ENCODE data around the gene USP33. TPM values are rescaled to one million over a fixed set of nuclear protein-coding genes. Genes with fewer than 3 reads are reported as not detected.
"Not testable (repeated sequence)": the region's sequence is repeated elsewhere in the genome, so short reads cannot be mapped to it uniquely, and the experiment has no call there.

Gene USP33
- polyA plus RNA-seq, 1 of the 3 experiments (the other 2 are of a cell fraction): 26.3 TPM

DNA sequence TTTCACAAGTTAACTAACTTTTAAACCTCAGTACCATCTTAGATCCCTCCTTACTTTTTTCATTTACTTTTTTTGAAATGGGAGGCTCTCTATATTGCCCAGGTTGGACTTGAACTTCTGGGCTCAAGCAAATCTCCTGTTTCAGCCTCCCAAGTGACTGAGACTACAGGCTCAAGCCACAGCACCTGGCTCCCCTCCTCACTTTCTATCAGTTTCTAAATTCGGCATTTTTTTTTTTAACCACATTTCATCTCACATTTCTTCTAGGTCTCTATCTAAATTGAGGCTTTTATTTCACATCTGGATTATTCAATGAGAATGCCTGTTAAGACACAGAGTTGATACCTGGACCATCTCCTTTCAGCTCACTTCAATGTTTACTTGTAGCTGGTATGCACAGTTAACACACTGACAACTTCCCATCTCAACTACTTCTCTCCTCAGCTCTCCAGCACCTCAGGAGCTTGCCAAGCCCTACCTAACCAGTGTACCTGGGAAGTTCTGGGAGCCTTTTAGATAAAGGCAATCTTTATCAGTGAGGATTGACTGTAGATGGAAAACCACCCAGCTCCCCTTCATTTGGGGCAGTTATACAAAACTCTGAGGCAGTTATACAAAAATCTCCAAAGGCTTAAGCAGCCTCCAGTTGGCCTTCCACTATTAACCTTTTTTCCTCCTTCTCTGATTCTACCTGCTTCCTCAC, 3.4 kb downstream of the USP33 start:
- peaks cover 3 to 7% of the 10 kb centered on the region in 2 experiments; a peak in 3 of 4 replicates for H3K4me1 ChIP-seq (ENCODE audit: control insufficient read depth in 1 of 2, insufficient read depth in 2 of 2, low read depth in 1 of 2, low read length in 1 of 2)
- 94% methylated on average over 1 of the region's 1 CpG for WGBS (ENCODE audit: low lambda C conversion rate)
- H3K36me3 ChIP-seq (replicated peaks in 1 of 2; ENCODE audit: control insufficient read depth in 1 of 2, insufficient read depth in 2 of 2, low read length in 1 of 2): no peaks in the 10 kb centered on the region
- peaks cover 84% of the 10 kb centered on the region for H3K79me2 ChIP-seq (ENCODE audit: insufficient read depth)
- peaks cover 73% of the 10 kb centered on the region for H4K20me1 ChIP-seq (ENCODE audit: insufficient read depth)
- H3K27ac ChIP-seq (ENCODE audit: low read depth in 2 of 2, low read length in 1 of 2): no peak overlapping the region
- ChIA-PET POLR2A (no interaction called here), CTCF (interaction anchor here (0.9 to 1.4 kb wide), 3 partner anchors 14 to 91 kb away, joined by 3 read pairs; partner anchors contain the start of gene ZZZ3)
- no peak overlapping the region for H3K9ac ChIP-seq
- no peak overlapping the region for H2AFZ ChIP-seq (ENCODE audit: low read depth)
- no peaks in the 10 kb centered on the region for H3K9me3 ChIP-seq
- H3K4me2 ChIP-seq: no peak overlapping the region
- no peak overlapping the region for H3K4me3 ChIP-seq (ENCODE audit: low read depth in 2 of 2, low read length in 1 of 2)
- no peaks in the 10 kb centered on the region for H3K9me2 ChIP-seq
- TF ChIP-seq, protein P1, sequence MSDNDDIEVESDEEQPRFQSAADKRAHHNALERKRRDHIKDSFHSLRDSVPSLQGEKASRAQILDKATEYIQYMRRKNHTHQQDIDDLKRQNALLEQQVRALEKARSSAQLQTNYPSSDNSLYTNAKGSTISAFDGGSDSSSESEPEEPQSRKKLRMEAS (IDR thresholded peaks at IDR 0.05; ENCODE audit: low read depth): no peak
- TF ChIP-seq FOSL2 (IDR thresholded peaks at IDR 0.05; ENCODE audit: borderline replicate concordance, low read depth) (no peak), NFIC (IDR thresholded peaks at IDR 0.05; ENCODE audit: borderline replicate concordance) (no peak), GATA2 (CRISPR knock-in tag; IDR thresholded peaks at IDR 0.05) (no peak), JUND (IDR thresholded peaks at IDR 0.05) (no peak), PBX3 (IDR thresholded peaks at IDR 0.05) (no peak), YY1 (IDR thresholded peaks at IDR 0.05; ENCODE audit: low read depth) (no peak), FOXJ3 (CRISPR knock-in tag; IDR thresholded peaks at IDR 0.05) (no peak), NRF1 (IDR thresholded peaks at IDR 0.05; ENCODE audit: low read depth, low read length) (no peak), RFX5 (IDR thresholded peaks at IDR 0.05; ENCODE audit: low read length) (no peak), POLR2AphosphoS5 (IDR thresholded peaks at IDR 0.05; ENCODE audit: low read depth, low read length) (no peak), SIN3A (IDR thresholded peaks at IDR 0.05; ENCODE audit: borderline replicate concordance, low read depth, low read length) (no peak), RAD21 (IDR thresholded peaks at IDR 0.05; ENCODE audit: low read length) (no peak), RXRA (IDR thresholded peaks at IDR 0.05; ENCODE audit: borderline replicate concordance, low read depth) (no peak), FOXM1 (IDR thresholded peaks at IDR 0.05; ENCODE audit: low read depth) (no peak)
- TF ChIP-seq, protein P2, sequence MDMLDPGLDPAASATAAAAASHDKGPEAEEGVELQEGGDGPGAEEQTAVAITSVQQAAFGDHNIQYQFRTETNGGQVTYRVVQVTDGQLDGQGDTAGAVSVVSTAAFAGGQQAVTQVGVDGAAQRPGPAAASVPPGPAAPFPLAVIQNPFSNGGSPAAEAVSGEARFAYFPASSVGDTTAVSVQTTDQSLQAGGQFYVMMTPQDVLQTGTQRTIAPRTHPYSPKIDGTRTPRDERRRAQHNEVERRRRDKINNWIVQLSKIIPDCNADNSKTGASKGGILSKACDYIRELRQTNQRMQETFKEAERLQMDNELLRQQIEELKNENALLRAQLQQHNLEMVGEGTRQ (IDR thresholded peaks at IDR 0.05; ENCODE audit: borderline replicate concordance, low read depth, low read length): no peak
- H3F3A ChIP-seq (replicated peaks; ENCODE audit: insufficient read depth): peaks cover 10% of the 10 kb centered on the region
- DNase-seq: no peak
- no peaks in the 10 kb centered on the region for H3K27me3 ChIP-seq (ENCODE audit: insufficient read depth)

DNA sequence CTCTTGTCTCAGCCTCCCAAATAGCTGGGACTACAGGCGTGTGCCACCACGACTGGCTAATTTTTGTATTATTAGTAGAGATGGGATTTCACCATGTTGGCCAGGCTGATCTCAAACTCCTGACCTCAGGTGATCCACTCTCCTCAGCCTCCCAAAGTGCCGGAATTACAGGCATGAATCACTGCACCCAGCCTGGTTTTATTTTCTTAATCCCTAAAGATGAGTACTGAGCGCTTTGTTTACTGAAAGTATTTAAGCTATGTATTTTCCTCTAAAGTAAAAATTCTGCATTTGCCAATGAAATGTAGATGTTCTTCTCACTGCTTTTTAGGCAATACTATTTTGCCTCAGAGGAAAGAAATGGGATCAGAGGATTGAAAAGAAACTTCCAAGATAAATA, 10.2 kb downstream of the USP33 start:
- H3K36me3 ChIP-seq (replicated peaks in 1 of 2; ENCODE audit: control insufficient read depth in 1 of 2, insufficient read depth in 2 of 2, low read length in 1 of 2); H3K9me3 ChIP-seq; H3K9ac ChIP-seq; H3K27me3 ChIP-seq (ENCODE audit: insufficient read depth); H3K9me2 ChIP-seq; POLR2A ChIA-PET; H3F3A ChIP-seq (replicated peaks; ENCODE audit: insufficient read depth); H3K4me3 ChIP-seq (ENCODE audit: low read depth in 2 of 2, low read length in 1 of 2); H3K27ac ChIP-seq (ENCODE audit: low read depth in 2 of 2, low read length in 1 of 2); DNase-seq; H3K4me2 ChIP-seq; H3K4me1 ChIP-seq (ENCODE audit: control insufficient read depth in 1 of 2, insufficient read depth in 2 of 2, low read depth in 1 of 2, low read length in 1 of 2); H2AFZ ChIP-seq (ENCODE audit: low read depth): not testable (repeated sequence)
- Histone ChIP-seq H4K20me1 (ENCODE audit: insufficient read depth) (peaks cover 72% of the 10 kb centered on the region), H3K79me2 (ENCODE audit: insufficient read depth) (peaks cover 98% of the 10 kb centered on the region)
- 98% methylated on average over 4 of the region's 4 CpGs for WGBS (ENCODE audit: low lambda C conversion rate)
- CTCF ChIA-PET: interaction anchor here (1.2 kb wide), 1 partner anchor 10 kb away, joined by 4 read pairs; the partner anchor contains the start of gene USP33

Measured in SK-N-SH (cell line).